Stimulated activated CD8-positive, alpha-beta memory T cell treated with anti-CD3 and anti-CD28 coated beads, Interleukin-4, amount 100 ng/mL, for 48 hours (primary cell): ENCODE data around the gene ANXA2.
"Not testable (repeated sequence)": the region's sequence is repeated elsewhere in the genome, so short reads cannot be mapped to it uniquely, and the experiment has no call there.

Experiments
- DNase-seq: peaks from one replicate; pipeline ENCODE4 v3.0.0-alpha.2; 2020

ANXA2 gene

DNA sequence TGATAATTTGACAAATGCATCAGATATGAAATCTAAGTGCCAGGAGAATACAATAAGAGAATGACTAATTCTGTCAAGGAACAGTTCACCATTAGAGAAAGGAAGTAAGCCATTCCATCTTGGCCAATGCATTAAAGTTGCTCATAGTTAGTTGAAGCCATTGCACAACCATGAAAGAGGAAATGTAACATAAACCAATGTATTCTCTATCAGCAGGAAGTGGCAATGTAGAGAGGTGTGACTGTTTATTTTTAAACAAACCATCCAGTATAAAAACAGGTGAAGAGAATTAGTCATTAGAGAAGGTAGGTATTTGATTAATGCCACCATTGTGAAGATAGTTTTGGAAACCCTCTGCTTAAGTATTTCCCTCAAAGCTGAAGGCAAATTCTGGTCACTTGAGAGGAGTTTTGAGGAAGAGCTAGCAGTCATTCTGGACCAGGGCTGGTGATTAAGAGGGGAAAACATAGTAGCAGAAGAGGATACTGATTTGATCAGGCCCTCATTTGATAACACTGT lies 10.7 kb upstream of the ANXA2 start:
- no peak for DNase-seq

- DNase-seq = no peak
Observed at GRCh38 chr15:60407415-60407805, 9.6 kb upstream of the ANXA2 start.

DNA sequence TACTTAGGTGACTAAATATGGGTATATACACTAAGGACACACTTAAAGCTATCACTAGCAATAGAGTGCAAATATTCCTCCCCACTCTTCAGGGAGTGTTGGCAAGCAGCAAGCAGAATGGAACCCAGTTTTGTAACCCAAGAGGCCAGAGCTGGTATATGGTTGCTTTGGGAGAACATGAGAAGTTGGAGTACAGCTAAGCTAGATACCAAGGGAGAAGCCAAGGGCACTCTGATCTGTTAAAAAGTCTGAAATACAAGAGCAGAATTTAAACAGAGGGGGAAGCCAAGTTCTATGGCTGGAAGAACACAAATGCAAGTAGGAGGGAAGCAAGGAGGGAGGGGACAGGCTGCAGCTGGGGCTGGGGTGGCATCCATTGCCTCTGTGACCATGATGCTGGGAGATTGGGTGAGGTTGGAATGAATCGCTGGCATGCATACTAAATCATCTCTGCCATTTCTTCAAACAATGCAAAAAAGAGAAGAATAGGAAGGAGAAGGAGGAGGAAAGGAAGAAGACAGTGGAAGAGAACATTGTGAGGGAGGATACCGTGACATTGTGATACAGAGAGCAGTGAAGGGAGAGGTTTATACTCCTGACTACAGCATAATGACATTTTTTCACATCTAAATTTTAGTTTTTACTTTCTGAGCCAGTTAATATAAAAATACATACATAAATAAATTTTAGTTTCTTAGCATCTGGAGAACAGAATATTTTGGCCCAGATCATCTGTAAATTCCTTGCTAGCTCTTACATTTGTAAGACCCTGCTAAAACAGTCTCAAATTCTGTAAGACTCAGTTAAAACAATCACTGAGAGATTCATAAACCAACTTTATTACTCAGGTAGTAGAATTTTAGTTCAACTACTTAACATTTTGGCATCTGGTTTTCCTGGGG lies 9.0 kb upstream of the ANXA2 start:
- no peak for DNase-seq

- DNase-seq = no peak
Observed at GRCh38 chr15:60405399-60405798, 7.6 kb upstream of the ANXA2 start.

GRCh38 chr15:60404351-60404750 lies 6.6 kb upstream of the ANXA2 start:
- not testable (repeated sequence) for DNase-seq

GRCh38 chr15:60400944-60401343 lies 3.2 kb upstream of the ANXA2 start:
- no peak for DNase-seq

GRCh38 chr15:60399931-60400330 lies 2.1 kb upstream of the ANXA2 start:
- no peak for DNase-seq

DNA sequence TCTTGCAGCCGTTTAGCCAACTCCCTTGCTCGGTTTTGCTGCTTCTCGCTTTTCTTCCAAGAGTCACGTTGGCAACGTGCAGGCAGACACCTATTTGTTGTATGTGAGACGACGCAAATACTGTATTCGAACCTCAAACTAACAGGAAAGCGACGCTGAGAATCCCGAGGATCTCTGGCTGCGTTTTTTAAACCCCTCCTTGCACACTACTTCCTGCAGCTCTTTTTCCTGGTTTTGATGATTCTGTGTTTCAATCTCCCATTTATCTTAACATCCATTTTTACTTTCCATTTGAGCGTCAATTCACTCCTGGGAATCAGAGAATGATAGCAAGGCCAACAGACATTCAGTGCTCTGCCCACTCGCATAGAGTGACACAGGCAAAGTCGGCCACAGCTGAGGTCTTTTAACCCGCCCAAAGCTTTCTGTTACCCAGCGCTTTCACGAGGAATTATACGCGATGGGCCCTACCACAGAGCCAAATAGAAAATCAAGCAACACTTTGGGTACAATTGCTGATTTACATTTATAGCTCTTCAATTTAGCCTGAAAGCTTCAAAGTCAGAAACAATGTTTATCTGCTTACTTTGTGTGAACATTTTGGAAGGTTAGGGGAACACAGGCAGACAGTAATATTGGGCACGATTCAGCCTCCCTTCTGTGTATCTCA lies 1.6 kb upstream of the ANXA2 start:
- peak; percentile 37 for DNase-seq

DNA sequence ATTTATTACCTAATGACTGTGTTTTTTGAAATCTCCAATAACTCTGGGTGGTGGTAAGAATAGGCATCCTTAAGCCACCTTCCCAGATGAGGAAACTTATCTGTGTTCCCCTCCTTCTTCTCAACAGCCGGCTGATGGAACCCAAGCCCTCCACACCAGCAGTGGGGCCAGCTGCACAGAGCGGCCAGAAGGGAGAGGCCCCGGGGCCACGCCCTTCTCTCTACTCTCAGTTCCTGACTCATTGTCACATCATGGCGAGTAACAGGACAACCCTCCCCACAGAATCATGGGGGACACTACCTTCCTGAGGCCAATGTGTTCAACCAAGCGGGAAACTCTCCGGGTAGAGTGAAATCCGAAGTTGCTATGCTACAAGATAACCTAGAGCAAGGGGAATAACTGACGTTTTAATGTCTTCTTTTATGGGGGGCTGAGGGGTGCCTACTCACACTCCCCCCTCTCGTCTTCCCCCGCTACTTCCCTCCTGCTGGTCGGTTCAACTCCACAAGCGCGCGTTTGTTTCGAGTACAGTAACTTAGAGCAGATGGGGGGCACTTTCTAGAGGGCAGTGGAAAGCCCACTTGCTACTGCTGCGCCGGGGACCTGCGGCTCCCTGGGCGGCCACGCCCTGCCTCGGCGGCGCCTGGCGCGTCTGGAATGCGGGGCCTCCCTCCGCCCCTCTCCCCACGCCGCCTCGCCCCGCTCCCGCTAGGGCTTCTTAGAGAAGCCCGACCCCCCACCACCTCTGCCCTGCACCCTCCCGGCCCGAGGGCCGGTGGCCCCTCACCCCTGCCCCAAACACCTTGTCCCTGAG lies 621 bp downstream of the ANXA2 start:
- peak; percentile 74 for DNase-seq

DNA sequence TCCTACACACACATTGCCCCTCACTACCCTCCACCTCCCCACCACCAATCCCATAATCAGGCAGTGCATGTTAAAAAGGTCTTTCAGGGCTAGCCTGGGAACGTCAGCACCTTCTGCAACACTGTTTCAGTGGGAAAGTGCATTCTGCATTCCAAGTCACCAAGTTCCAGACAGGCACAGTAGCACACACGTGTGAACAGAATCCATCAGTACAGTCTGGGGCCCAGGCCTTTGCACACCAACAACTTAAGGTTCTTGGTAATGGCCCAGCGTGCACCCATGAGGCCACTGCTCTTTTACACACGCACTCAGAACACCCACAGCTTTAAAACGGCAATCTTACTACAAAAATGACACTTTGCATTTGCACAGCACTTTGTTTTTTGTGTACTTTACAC lies 1.2 kb downstream of the ANXA2 start:
- no peak for DNase-seq

DNA sequence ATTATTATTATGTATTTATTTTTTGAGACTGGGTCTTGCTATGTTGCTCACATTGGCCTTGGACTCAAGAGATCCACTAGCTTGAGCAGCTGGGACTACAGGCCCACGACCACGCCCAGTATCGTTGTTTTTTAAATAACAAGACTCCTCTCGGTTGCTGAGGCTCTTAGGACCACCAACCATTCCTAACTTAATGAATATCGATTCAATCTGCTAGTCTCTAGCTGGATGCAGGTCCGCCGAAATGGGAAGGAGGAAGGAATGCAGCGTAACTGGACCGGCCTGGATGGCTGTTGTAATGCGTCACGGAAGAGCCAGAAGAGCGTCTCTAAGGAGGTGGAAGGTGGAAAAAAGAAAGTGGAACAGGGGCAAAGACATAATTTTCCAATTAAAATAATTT lies 1.7 kb downstream of the ANXA2 start:
- DNase-seq = no peak

DNA sequence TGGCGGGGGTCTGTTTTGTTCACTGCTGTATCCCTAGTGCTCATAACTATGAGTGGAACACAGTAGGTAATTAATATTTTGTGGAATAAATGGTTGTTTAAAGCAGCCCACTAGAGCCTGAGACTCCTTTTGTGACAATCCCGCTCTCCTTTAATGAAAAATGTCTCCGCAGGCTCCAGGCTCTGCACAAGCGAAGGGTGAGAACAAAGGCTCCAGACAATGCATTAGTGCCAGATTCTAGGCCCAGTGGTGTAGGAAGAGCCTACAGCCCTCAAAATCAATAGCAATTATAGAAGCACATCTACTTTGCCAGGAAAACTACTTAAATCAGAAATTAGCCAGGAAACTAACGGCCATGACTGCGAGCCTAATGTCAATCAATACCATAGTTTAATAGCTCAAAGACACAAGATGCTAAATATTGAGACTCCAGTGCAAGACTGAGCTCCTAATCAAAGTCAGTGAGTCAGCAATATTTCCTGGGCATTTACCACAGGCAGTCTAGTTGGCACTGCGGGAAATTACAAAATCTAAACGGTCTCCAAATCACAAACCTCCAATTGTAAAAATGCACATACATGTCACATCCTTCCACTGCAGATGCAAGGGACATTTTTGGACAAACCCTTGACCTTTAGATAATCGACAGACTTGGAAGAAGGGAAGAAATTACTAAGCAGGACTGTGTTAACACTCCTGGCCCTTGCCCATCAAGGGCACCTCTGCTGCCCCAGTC lies 2.3 kb downstream of the ANXA2 start:
- no peak for DNase-seq

- no peak for DNase-seq
Observed at GRCh38 chr15:60394689-60395097, 3.1 kb downstream of the ANXA2 start.

DNA sequence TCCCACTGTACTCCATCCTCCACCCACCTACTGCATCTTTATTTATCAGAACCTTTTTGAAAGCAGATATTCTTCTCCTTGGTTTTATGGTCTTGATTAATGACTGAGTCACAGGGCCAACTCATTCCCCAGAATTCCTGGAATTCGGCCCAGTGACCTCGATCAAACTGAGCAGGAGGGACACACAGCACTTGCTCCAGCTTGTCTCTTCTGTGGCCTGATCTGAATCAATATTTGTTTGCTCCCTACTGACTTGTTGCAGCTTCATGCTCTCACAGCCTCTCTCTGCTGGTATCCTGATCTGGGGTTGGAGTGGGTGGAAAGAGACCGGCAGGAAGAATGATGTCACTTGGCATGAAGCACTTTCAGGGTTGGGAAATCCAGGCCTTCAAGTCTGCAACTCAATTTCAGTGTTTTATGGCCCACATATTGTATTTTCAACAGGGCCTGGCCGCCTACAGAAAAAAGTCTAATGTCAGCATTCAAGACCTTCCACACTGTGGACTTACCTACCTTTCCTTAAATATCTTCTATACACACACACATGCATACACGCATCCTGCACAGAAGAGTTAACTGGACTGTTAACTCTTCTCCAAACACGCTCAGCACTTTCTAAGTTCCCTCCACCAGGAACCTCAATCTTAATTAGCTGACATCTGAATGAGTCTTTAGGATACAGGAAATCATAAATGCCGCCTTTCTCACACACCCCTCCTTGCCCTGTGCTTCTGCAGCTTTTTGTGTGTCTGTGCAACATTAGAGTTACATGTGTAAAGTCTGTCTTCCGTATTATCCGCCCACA lies 4.6 kb downstream of the ANXA2 start:
- DNase-seq = peak; percentile 37

DNA sequence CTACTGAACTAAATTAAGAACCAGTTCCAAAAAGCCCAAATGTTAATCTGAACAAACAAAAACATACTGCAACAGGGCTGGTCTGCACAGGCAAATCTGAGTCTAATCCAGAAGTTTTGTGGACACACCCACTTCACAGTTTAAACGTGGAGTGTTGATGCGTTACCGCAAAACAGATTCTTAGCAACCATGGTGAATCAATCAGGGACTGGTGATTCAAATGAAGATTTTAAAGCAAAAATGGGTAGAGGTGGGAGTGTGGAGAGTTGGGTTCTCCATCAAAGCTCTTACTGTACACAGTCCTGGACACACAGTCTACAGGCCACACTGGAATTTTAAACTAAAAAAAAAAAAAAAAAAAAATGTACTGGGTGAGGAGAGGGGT lies 5.2 kb downstream of the ANXA2 start:
- DNase-seq = peak; percentile 47

DNA sequence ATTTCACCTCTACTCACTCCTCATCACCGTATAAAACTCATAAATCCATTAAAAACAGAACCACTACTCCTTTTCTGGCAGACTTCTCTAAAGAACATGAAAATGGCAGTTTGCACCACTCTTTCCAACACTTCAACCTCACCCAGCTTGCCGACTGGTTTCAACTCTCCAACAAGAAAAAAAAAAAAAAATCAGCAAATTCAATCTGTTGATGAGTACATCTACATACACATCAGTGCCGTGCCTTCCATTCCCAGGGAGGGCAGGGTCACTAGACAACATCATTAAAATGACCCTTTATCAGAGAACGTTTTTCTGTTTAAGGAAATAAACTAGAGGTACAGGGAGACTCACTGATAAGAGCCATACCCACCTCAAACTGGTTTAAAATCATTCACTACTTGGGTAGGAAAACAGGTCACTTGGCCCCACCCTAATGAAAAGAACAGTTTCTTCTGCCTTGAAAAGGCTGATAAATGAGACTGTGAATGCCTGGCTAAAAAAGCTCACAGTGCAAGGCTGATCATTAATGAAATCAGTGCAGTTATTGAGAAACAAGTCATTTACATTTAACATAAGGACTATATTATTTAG lies 6.0 kb downstream of the ANXA2 start:
- no peak for DNase-seq

DNA sequence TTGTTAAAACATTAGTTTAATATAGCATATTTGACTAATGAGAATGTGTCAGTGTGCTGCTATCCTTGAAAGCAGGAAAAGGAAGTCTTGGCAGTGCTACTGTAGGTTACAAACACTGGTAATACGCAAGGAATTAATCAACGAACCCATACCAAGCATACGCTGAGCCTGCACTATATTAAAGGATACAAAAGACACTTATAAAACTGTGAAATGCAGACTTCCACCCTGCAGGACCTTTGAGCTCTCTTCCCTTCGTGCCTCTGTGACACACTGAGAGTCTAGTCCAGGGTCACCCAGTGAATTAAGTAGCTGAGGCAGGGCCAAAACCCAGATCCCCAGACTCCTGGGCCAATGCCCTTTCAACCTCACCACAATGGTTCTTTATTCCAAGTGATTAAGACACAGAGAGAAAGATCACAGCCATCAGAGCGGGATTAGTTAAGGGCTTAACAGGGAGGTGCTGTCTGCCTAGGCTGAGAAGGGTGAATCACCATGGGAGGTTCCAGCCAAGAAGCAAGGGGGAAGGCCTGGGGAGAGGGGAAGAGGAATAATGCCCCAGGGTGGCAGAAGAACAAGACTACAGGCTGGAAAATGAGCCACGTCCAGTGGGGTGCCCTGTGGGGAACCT lies 6.8 kb downstream of the ANXA2 start:
- no peak for DNase-seq

- no peak for DNase-seq
Observed at GRCh38 chr15:60390231-60390630, 7.6 kb downstream of the ANXA2 start.

DNA sequence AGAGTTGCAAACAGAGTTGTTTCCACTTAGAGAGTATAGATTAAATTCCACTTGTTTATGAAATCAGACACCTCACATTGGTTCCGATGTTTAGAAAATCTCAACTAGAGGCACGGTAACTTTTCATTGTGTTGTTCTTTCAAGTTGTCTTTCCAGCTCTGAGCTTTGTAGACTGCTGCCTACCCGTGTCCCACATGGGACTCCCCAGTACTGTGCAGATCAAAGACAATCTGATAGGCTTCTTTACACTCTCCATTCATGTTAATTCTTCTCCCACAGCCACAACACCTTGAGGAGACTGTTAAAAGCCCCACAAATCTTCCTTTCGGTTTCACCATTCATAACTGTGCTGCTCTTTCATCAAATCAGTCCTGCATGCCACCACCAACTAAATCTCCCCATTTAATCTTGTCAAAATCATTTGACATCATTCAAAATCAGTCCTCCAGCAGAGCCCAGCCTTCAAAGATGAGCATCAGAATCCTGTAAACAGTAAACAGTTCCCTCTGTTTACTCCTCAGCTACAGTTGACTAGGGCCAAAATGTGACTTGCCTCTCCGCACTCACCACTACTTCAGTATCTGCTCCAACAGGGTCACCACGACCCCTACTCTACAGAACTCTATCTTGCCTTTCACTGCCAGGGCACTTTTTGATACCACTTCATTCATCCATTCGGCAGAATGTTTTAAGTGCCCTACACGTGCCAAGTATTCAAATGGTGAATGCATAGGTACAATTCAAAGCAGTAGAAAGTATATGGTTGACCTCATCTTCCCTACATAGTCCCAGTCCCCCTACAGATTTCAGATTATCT lies 8.3 kb downstream of the ANXA2 start:
- DNase-seq = peak; percentile 41

GRCh38 chr15:60387321-60387720 lies 10.5 kb downstream of the ANXA2 start:
- DNase-seq = no peak
